Measurements from ENCODE around the gene SLC22A16.

GRCh38 chr6:110488606-110489190, 12.3 kb upstream of the SLC22A16 start:
- TF ChIP-seq CTCF (IDR thresholded peaks at IDR 0.05) = no peak
- no peak for TF ChIP-seq POLR2A (IDR thresholded peaks at IDR 0.05)
